Panc1 (cell line): Measurements from ENCODE around the gene MSLN.

Experiments used
- POLR2AphosphoS5 ChIP-seq: IDR thresholded peaks from 2 replicates; pipeline ENCODE4 v1.6.1; 2012; ENCODE audit warnings: mild to moderate bottlenecking, low read depth, low read length, moderate library complexity
- REST ChIP-seq, 2 experiments: IDR thresholded peaks; 2 replicates each; pipeline ENCODE4 v1.6.1; 2011 to 2012; ENCODE audit warnings: low read depth in 2 of 2, control low read depth in 1 of 2, low read length in 1 of 2, mild to moderate bottlenecking in 1 of 2, moderate library complexity in 1 of 2; ENCODE audit not compliant: insufficient read depth in 1 of 2
- TCF7L2 ChIP-seq: IDR thresholded peaks from 2 replicates; pipeline ENCODE4 v1.6.1; 2011; ENCODE audit warnings: mild to moderate bottlenecking, low read depth, low read length, inconsistent platforms
- TF ChIP-seq, protein P1 (sequence below): fragments of 450-650 bp; IDR thresholded peaks from 2 replicates; pipeline ENCODE4 v1.5.1; 2017; ENCODE audit warnings: mild to moderate bottlenecking

DNA sequence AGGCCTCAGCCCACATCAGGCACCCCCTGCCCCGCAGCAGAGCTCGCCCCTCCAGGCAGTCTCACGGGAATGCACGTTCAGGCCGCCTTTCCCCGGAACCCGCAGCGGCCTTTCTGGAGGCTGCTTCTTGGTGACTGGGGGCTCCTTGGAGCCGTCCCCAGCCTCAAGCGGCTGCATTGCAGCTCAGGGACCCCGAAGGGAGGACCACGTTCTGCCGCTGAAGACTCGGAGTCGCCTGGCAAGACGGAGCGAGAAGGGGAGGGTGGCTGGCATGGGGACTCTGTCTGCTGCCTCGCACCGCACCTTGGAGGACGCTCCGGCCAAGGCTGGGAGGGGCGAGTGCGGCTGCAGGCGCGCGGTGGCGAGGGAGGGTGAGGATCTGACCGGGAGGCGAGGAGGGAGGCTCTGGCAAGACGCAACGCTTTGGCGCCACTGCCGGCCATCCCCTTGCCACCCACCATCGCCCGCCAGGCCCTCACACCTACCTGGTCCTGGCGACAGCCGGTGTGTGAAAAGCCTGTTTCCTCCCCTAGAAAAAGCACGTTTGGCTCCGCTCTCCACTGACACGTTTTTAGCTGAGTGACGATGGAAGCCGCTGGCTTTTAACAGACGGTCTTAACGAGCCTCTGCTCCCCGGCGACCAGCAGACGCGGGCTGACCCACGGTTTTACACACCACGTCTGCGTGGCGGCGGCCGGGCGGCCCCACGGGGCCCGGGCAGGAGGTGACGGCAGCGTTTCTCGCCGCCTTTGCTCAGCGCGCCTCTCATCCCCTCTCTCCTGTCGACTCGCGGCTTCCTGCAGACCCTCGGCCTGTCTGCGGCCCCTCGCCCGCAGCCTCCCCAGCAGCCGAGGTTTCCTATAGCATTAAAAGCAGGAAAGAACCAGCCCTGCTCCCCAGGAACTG, 56.7 kb downstream of the MSLN start:
- TF ChIP-seq, protein P1, sequence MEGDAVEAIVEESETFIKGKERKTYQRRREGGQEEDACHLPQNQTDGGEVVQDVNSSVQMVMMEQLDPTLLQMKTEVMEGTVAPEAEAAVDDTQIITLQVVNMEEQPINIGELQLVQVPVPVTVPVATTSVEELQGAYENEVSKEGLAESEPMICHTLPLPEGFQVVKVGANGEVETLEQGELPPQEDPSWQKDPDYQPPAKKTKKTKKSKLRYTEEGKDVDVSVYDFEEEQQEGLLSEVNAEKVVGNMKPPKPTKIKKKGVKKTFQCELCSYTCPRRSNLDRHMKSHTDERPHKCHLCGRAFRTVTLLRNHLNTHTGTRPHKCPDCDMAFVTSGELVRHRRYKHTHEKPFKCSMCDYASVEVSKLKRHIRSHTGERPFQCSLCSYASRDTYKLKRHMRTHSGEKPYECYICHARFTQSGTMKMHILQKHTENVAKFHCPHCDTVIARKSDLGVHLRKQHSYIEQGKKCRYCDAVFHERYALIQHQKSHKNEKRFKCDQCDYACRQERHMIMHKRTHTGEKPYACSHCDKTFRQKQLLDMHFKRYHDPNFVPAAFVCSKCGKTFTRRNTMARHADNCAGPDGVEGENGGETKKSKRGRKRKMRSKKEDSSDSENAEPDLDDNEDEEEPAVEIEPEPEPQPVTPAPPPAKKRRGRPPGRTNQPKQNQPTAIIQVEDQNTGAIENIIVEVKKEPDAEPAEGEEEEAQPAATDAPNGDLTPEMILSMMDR: no peak
- TF ChIP-seq POLR2AphosphoS5 (no peak), TCF7L2 (no peak), REST (IDR thresholded peaks at IDR 0.05; ENCODE audit: insufficient read depth in 1 of 2, low read depth in 2 of 2, low read length in 1 of 2) (no peak)
